NCI-H526 treated with DMSO at 0.1 percent for 48 hours (cell line): ENCODE data around the gene SLIT3.

Experiments
- DNase-seq: peaks from one replicate; lab custom pipeline; 2025; lab: John Stamatoyannopoulos, UW

SLIT3 gene

GRCh38 chr5:169080448-169080911 lies 220.5 kb downstream of the SLIT3 start:
- DNase-seq = no peak

DNA sequence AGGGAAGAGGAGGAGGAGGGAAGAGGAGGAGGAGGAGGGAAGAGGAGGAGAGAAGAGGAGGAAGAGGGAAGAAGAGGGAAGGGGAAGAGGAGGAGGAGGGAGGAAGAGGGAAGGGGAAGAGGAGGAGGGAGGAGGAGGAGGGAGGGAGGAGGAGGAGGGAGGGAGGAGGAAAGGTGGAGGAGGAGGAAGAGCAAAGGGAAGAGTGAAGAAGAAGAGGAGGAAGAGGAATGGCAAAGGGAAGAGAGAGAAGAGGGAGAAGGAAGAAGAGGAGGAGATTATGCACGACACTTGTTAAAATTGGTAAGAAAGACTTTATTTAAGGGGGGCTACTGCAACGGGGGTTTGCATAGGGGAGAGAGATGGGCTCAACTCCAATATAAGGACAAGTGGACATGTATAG lies 221.2 kb downstream of the SLIT3 start:
- no peak for DNase-seq

DNA sequence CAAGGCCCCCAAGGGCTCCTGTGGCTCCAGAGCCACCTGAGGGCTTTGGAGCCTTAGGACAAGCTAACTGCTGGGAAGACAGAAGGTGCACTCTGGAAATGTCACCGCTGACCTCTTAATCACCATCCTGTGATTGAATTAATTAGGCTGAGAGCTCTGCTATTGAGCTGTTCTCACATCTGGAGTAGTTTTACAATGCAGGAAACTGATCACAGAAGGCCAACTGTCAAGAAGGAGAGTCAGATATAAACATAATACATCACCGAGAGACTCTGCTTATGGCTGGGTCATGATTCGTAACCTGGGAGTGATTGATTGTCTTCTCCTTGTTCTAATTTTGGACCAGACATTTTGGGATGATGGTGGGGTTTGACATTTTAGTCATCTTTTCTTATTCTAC lies 226.1 kb downstream of the SLIT3 start:
- DNase-seq = no peak

GRCh38 chr5:169072233-169072632 lies 228.7 kb downstream of the SLIT3 start:
- DNase-seq = no peak

- no peak for DNase-seq
Observed at GRCh38 chr5:169070413-169070812, 230.5 kb downstream of the SLIT3 start.

DNA sequence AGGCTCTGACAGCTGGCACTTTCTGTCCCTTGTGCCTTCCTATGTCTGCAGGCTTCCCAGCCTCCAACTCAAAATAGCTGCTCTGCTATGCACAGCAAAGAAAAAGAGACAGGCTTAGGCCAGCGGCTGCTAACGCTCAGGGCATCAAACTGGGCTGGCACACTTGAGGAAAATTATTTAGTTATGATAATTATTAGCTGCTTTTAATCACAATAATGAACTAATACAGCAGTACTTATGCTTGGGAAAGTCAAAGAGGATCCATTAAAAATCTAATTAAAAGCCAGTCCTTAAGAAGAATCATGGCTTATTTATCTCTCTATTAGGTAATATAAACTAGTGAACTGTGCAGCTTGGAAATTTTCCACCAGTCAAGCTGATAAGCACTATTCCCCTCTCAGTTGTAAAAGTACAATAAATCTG lies 233.2 kb downstream of the SLIT3 start:
- no peak for DNase-seq

GRCh38 chr5:169065400-169065799 lies 235.5 kb downstream of the SLIT3 start:
- no peak for DNase-seq

- no peak for DNase-seq
Observed at GRCh38 chr5:169064093-169064492, 236.8 kb downstream of the SLIT3 start.

GRCh38 chr5:169063316-169063953 lies 237.5 kb downstream of the SLIT3 start:
- DNase-seq = peak; percentile 1

DNA sequence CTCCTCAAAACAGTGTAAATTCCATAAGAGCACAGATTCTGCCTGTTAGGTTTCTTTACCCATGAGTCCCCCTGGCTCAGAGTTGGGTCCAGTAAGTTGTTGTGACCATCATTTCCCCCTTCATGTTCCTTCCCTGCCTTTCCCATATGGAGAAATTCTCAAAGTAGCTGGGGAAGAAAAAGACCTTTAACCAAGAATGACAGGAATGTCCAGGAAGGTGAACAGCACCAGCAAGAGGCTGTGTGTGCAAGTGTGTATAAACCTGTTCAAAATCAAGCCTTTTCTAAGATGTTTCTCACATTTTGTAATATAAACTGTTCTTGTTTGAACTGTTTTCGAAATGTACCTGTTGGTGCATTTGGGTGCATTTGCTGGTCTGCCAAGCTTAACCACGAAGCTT lies 238.2 kb downstream of the SLIT3 start:
- no peak for DNase-seq

DNA sequence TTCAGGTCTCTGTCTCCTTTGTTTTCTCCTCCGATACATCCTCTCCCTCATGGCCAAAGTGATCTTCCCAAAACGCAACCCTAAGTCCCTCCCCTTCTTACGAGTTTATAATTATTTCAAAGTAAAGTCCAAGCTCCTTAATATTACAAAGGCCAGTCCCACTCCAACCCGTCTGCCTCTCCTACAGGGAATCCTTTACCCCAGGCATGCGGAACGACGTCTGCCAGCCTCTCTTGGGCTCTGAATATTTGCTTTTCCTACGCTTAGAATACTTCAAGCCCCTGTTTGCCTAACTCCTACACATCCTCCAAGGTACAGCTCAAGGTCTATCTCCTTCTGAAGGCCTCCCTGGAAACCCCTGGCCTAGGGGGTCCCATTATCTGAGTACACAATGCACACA lies 246.4 kb downstream of the SLIT3 start:
- DNase-seq = no peak

- no peak for DNase-seq
Observed at GRCh38 chr5:169052207-169052606, 248.7 kb downstream of the SLIT3 start.

GRCh38 chr5:169051351-169051750 lies 249.6 kb downstream of the SLIT3 start:
- DNase-seq = no peak

- DNase-seq = no peak
Observed at GRCh38 chr5:169050636-169051035, 250.3 kb downstream of the SLIT3 start.

- no peak for DNase-seq
Observed at GRCh38 chr5:169050146-169050571, 250.8 kb downstream of the SLIT3 start.

DNA sequence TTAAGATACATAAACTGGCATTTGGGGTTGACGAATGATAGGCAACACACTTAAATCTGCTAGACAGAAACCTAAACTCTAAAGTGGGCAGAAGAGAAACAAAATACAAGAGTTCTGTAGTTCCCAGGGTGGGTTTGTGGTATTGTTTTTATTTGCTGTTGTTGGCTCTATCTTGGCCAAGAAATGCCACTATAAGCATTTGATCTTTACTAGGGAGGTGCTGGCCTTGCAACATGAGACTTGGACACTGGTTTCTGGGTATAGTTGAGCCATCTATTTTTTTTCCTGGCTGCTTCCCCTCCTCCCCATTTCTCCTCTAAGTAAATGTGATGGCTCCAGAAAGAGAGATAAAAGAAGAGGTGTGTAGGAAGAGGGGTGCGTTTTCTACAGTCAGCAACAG lies 251.2 kb downstream of the SLIT3 start:
- DNase-seq = no peak

- no peak for DNase-seq
Observed at GRCh38 chr5:169048181-169049125, 252.5 kb downstream of the SLIT3 start.

- DNase-seq = no peak
Observed at GRCh38 chr5:169044962-169045361, 256.0 kb downstream of the SLIT3 start.

- DNase-seq = no peak
Observed at GRCh38 chr5:169041180-169041579, 259.8 kb downstream of the SLIT3 start.

DNA sequence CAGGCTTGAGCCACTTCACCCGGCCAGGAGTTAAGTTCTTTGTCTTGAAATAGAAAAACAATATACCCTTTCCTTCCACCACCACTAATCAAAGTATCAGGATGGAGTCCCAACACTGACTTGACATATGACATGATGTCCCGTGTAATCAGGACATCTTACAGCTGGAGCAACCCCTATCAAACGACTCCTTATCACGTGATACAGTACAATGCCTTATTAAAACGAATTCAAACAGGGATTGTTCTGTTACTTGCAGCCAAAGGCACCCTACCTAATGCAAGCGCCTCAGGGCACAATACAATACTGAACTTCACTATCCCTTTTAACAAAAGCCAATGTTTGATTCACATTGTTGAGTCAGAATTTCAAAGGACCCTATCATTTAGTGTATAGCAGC lies 261.3 kb downstream of the SLIT3 start:
- no peak for DNase-seq

- no peak for DNase-seq
Observed at GRCh38 chr5:169037466-169037865, 263.5 kb downstream of the SLIT3 start.

DNA sequence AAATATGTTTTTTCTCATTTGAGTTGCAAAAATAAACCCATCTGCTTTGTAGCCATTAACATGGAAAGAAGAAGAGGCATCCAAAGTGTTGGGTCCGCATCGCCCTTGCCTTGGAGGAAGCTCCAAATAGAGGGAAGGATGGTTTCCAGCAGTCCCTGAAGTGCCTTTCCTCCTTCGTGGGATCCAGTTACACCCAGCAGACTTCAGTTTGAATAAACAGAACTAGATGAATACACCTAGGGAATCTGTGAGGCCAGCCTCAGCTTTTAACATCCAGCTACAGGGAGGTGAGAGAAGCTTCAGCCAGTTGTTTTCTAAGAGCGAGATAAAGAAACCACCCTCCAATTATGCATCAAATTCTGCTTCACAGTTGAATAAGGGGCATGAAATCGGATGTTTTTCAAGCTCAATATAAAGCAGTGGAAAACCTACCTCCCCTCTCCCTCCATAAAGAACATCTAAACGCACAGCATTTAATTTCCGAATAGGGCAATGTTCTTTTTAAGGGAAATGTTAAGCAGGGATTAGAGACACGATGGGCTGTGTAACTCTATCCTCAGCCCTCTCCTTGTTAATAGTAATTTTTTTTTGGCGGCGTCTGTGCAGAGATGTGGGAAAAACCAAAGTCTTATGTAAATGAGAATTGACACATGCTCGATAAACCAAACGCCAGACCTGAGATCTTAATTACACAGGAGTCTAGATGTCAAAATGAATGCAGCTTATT lies 264.7 kb downstream of the SLIT3 start:
- DNase-seq = peak; percentile 28
